Activated naive CD8-positive, alpha-beta T cell (primary cell): ENCODE data around the gene MYO19.
"Not testable (repeated sequence)": the region's sequence is repeated elsewhere in the genome, so short reads cannot be mapped to it uniquely, and the experiment has no call there.

Experiments
- H3K27ac Mint-ChIP-seq: one replicate; pipeline ENCODE4 v1.8.0; 2021; ENCODE audit warnings: mixed read lengths
- H3K27me3 Mint-ChIP-seq: one replicate; pipeline ENCODE4 v1.8.0; 2021; ENCODE audit warnings: mixed read lengths
- H3K36me3 Mint-ChIP-seq: one replicate; pipeline ENCODE4 v1.8.0; 2021; ENCODE audit warnings: mixed read lengths
- H3K4me1 Mint-ChIP-seq: one replicate; pipeline ENCODE4 v1.8.0; 2021; ENCODE audit warnings: low read depth, mixed read lengths
- H3K4me3 Mint-ChIP-seq: one replicate; pipeline ENCODE4 v1.8.0; 2021; ENCODE audit warnings: mild to moderate bottlenecking, mixed read lengths
- H3K9me3 Mint-ChIP-seq: one replicate; pipeline ENCODE4 v1.8.0; 2021; ENCODE audit warnings: low read depth, mixed read lengths

MYO19 gene

GRCh38 chr17:36511216-36511615 is 23.5 kb downstream of the MYO19 start:
- H3K4me3 Mint-ChIP-seq = no peak overlapping the region
- no peak overlapping the region for H3K27ac Mint-ChIP-seq
- H3K4me1 Mint-ChIP-seq = no peaks in the 10 kb centered on the region
- H3K9me3 Mint-ChIP-seq = no peaks in the 10 kb centered on the region
- no peaks in the 10 kb centered on the region for H3K27me3 Mint-ChIP-seq
- H3K36me3 Mint-ChIP-seq = peaks cover 4% of the 10 kb centered on the region

- Mint-ChIP-seq H3K9me3 (no peaks in the 10 kb centered on the region), H3K36me3 (peaks cover 6% of the 10 kb centered on the region), H3K4me1 (no peaks in the 10 kb centered on the region), H3K27ac (no peak overlapping the region), H3K4me3 (no peak overlapping the region), H3K27me3 (no peaks in the 10 kb centered on the region)
Observed at GRCh38 chr17:36510636-36511035, 24.0 kb downstream of the MYO19 start.

GRCh38 chr17:36509272-36509985 is 25.2 kb downstream of the MYO19 start:
- Mint-ChIP-seq H3K27me3 (no peaks in the 10 kb centered on the region), H3K27ac (no peak overlapping the region), H3K36me3 (peaks cover 9% of the 10 kb centered on the region), H3K9me3 (no peaks in the 10 kb centered on the region), H3K4me1 (no peaks in the 10 kb centered on the region), H3K4me3 (no peak overlapping the region)

GRCh38 chr17:36508439-36508838 is 26.2 kb downstream of the MYO19 start:
- peaks cover 10% of the 10 kb centered on the region for H3K36me3 Mint-ChIP-seq
- not testable (repeated sequence) for H3K4me3 Mint-ChIP-seq

GRCh38 chr17:36507266-36507665 is 27.4 kb downstream of the MYO19 start:
- H3K4me1 Mint-ChIP-seq = no peaks in the 10 kb centered on the region
- H3K4me3 Mint-ChIP-seq = no peak overlapping the region
- no peak overlapping the region for H3K27ac Mint-ChIP-seq
- peaks cover 11% of the 10 kb centered on the region for H3K36me3 Mint-ChIP-seq
- no peaks in the 10 kb centered on the region for H3K27me3 Mint-ChIP-seq
- H3K9me3 Mint-ChIP-seq = no peaks in the 10 kb centered on the region

More at GRCh38 chr17:36508439-36508838, 26.2 kb downstream of the MYO19 start:
- not testable (repeated sequence) for H3K9me3 Mint-ChIP-seq, H3K4me1 Mint-ChIP-seq, H3K27ac Mint-ChIP-seq, H3K27me3 Mint-ChIP-seq

GRCh38 chr17:36506831-36507230 is 27.8 kb downstream of the MYO19 start:
- Mint-ChIP-seq H3K4me3 (no peak overlapping the region), H3K27ac (no peak overlapping the region), H3K36me3 (peaks cover 12% of the 10 kb centered on the region), H3K9me3 (no peaks in the 10 kb centered on the region), H3K4me1 (no peaks in the 10 kb centered on the region), H3K27me3 (no peaks in the 10 kb centered on the region)

GRCh38 chr17:36506249-36506826 is 28.3 kb downstream of the MYO19 start:
- Mint-ChIP-seq H3K4me1 (no peaks in the 10 kb centered on the region), H3K36me3 (peaks cover 12% of the 10 kb centered on the region), H3K9me3 (no peaks in the 10 kb centered on the region), H3K27ac (no peak overlapping the region), H3K4me3 (no peak overlapping the region), H3K27me3 (no peaks in the 10 kb centered on the region)

GRCh38 chr17:36505171-36505570 is 29.5 kb downstream of the MYO19 start:
- Mint-ChIP-seq H3K36me3 (peaks cover 12% of the 10 kb centered on the region), H3K4me3 (no peak overlapping the region), H3K27ac (no peak overlapping the region), H3K9me3 (no peaks in the 10 kb centered on the region), H3K4me1 (no peaks in the 10 kb centered on the region), H3K27me3 (no peaks in the 10 kb centered on the region)

GRCh38 chr17:36504156-36504545 is 30.5 kb downstream of the MYO19 start:
- H3K9me3 Mint-ChIP-seq = no peaks in the 10 kb centered on the region
- H3K4me3 Mint-ChIP-seq = no peak overlapping the region
- no peaks in the 10 kb centered on the region for H3K27me3 Mint-ChIP-seq
- H3K4me1 Mint-ChIP-seq = no peaks in the 10 kb centered on the region
- peaks cover 12% of the 10 kb centered on the region for H3K36me3 Mint-ChIP-seq
- no peak overlapping the region for H3K27ac Mint-ChIP-seq

- no peak overlapping the region for H3K27ac Mint-ChIP-seq
- no peaks in the 10 kb centered on the region for H3K27me3 Mint-ChIP-seq
- no peak overlapping the region for H3K4me3 Mint-ChIP-seq
- peaks cover 12% of the 10 kb centered on the region for H3K36me3 Mint-ChIP-seq
- no peaks in the 10 kb centered on the region for H3K4me1 Mint-ChIP-seq
- no peaks in the 10 kb centered on the region for H3K9me3 Mint-ChIP-seq
Observed at GRCh38 chr17:36503456-36504155, 31.1 kb downstream of the MYO19 start.

- peak overlapping the region; percentile 64 for H3K27ac Mint-ChIP-seq
- H3K9me3 Mint-ChIP-seq = no peaks in the 10 kb centered on the region
- H3K4me3 Mint-ChIP-seq = no peak overlapping the region
- H3K4me1 Mint-ChIP-seq = no peaks in the 10 kb centered on the region
- H3K36me3 Mint-ChIP-seq = peaks cover 12% of the 10 kb centered on the region
- no peaks in the 10 kb centered on the region for H3K27me3 Mint-ChIP-seq
Observed at GRCh38 chr17:36501963-36502362, 32.7 kb downstream of the MYO19 start.

GRCh38 chr17:36501351-36501750 is 33.3 kb downstream of the MYO19 start:
- no peak overlapping the region for H3K27ac Mint-ChIP-seq
- peaks cover 12% of the 10 kb centered on the region for H3K36me3 Mint-ChIP-seq
- no peaks in the 10 kb centered on the region for H3K9me3 Mint-ChIP-seq
- H3K4me1 Mint-ChIP-seq = no peaks in the 10 kb centered on the region
- no peak overlapping the region for H3K4me3 Mint-ChIP-seq
- no peaks in the 10 kb centered on the region for H3K27me3 Mint-ChIP-seq

GRCh38 chr17:36500745-36501225 is 33.9 kb downstream of the MYO19 start:
- Mint-ChIP-seq H3K27me3 (no peaks in the 10 kb centered on the region), H3K4me3 (no peak overlapping the region), H3K27ac (no peak overlapping the region), H3K9me3 (no peaks in the 10 kb centered on the region), H3K4me1 (no peaks in the 10 kb centered on the region), H3K36me3 (peaks cover 10% of the 10 kb centered on the region)

- Mint-ChIP-seq H3K4me1 (no peaks in the 10 kb centered on the region), H3K27me3 (no peaks in the 10 kb centered on the region), H3K27ac (peak overlapping the region; percentile 34), H3K4me3 (no peak overlapping the region), H3K9me3 (no peaks in the 10 kb centered on the region), H3K36me3 (peaks cover 6% of the 10 kb centered on the region)
Observed at GRCh38 chr17:36498560-36499300, 35.9 kb downstream of the MYO19 start.

- Mint-ChIP-seq H3K36me3 (peaks cover 4% of the 10 kb centered on the region), H3K9me3 (no peaks in the 10 kb centered on the region), H3K4me3 (no peak overlapping the region), H3K4me1 (no peaks in the 10 kb centered on the region), H3K27me3 (no peaks in the 10 kb centered on the region), H3K27ac (no peak overlapping the region)
Observed at GRCh38 chr17:36498155-36498554, 36.5 kb downstream of the MYO19 start.
